Measurements from ENCODE around the gene LRPAP1.

The LRPAP1 gene

DNA sequence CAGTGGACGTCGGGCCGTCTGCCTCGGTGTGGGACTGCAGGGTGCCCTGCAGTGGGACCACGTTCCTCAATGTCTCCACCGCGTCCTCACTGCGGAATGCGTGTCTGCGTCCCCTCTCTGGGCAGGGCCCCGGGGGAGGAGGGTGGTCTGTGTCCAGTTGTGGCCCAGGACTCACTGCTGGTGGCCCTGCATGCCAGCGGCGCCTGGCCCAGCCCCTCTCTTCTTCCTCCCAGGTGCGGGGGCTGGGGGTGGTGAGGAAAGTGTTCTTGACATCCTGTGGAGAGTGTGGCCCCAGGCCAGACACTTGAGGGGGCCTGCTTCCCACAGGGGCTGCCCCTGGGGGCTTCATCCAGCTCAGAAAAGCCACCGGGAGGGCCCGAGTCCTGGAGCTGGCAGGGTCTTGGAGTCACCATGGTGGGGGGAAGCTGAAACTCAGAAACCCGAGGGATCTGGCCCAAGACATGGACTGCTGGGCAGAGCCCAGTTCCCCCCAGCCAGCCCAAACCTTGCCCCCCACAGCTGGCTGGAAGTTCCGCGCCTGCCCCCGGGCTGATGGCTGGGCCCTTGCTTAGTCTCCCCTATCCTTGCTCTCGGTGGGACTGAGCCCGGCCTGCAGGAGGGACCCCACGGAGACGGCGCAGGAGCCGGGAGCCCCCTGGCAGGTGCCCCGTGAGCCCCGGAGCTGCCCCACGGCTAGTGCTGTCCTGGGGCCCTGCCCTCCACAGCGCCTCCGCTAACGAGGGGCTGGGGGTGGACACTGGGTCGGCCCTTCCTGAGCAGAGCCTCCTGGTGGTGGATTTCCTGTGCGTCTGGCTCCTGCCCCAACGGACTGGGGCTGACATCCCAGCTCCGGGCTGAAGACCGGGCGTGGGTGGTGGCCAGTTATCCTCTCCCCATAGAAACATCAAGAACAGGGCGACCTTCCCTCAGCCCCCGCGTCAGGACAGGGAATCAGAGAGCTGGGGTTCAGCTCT is 66.2 kb downstream of the LRPAP1 start:
- Histone ChIP-seq H3K4me2 (ENCODE audit: low read depth, low read length, poor library complexity, severe bottlenecking) (no peak overlapping the region), H3K9ac (ENCODE audit: low read depth, low read length, poor library complexity, severe bottlenecking) (no peak overlapping the region), H3K27me3 (ENCODE audit: insufficient read depth, low read length, poor library complexity, severe bottlenecking) (no peaks in the 10 kb centered on the region), H3K4me1 (ENCODE audit: insufficient read depth, low read length, poor library complexity, severe bottlenecking) (no peaks in the 10 kb centered on the region), H2AFZ (ENCODE audit: low read length) (no peak overlapping the region), H3K9me3 (ENCODE audit: insufficient read depth, low read depth, low read length) (no peaks in the 10 kb centered on the region), H3K36me3 (ENCODE audit: insufficient read depth, low read length) (no peaks in the 10 kb centered on the region), H4K20me1 (ENCODE audit: insufficient read depth, low read length, poor library complexity, severe bottlenecking) (no peaks in the 10 kb centered on the region), H3K9me2 (replicated peaks; ENCODE audit: low read depth, low read length) (no peaks in the 10 kb centered on the region), H3K79me2 (ENCODE audit: insufficient read depth, low read length) (no peaks in the 10 kb centered on the region), H3K4me3 (ENCODE audit: low read length, poor library complexity, severe bottlenecking) (no peak overlapping the region), H3F3A (ENCODE audit: low read depth) (no peaks in the 10 kb centered on the region)
- TF ChIP-seq, protein P1, sequence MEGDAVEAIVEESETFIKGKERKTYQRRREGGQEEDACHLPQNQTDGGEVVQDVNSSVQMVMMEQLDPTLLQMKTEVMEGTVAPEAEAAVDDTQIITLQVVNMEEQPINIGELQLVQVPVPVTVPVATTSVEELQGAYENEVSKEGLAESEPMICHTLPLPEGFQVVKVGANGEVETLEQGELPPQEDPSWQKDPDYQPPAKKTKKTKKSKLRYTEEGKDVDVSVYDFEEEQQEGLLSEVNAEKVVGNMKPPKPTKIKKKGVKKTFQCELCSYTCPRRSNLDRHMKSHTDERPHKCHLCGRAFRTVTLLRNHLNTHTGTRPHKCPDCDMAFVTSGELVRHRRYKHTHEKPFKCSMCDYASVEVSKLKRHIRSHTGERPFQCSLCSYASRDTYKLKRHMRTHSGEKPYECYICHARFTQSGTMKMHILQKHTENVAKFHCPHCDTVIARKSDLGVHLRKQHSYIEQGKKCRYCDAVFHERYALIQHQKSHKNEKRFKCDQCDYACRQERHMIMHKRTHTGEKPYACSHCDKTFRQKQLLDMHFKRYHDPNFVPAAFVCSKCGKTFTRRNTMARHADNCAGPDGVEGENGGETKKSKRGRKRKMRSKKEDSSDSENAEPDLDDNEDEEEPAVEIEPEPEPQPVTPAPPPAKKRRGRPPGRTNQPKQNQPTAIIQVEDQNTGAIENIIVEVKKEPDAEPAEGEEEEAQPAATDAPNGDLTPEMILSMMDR (conservative IDR thresholded peaks at IDR 0.05; ENCODE audit: low read length), result no peak
- no peak for TF ChIP-seq EZH2phosphoT487 (IDR thresholded peaks at IDR 0.05; ENCODE audit: borderline replicate concordance)

DNA sequence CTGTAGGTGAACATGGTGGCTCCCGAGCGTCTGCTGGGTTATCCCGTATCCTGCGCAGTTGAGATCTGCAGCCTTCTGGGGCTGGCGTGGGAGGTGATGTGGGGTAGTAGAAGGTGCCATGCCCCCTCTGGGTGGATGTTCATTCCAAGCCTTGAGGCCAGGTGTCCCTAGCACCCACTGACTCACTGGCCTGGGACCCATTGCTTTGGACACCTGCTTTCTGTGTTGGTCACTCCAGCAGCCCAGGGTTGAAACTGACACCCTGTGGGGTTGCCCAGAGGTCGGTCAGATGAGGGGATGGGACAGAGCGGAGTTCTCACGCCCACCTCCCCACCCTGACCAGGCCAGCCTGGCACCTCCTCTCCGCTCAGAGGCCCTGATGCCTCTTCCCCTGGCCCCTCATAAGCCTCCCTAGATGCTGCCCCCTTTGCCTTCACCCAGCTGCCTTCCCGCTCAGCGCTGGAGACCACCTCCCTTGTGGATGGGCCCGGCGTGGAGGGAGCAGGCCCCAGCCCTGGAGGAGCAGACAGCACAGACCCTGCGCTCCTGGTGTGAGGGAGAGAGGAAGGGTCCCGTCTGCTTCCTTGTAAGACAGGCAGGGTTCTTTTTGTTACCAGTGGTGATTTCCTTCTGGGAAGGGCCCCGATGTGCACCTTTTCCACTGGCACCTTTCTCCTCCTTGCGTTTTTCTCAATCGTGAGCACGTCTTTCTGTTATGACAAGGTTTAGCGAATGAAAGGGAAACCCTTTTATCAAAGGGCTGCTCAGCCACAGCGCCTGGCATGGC is 67.1 kb downstream of the LRPAP1 start:
- Histone ChIP-seq H3K79me2 (ENCODE audit: insufficient read depth, low read length) (no peaks in the 10 kb centered on the region), H3K9me3 (ENCODE audit: insufficient read depth, low read depth, low read length) (no peaks in the 10 kb centered on the region), H3K27me3 (ENCODE audit: insufficient read depth, low read length, poor library complexity, severe bottlenecking) (no peaks in the 10 kb centered on the region), H3K4me1 (ENCODE audit: insufficient read depth, low read length, poor library complexity, severe bottlenecking) (no peaks in the 10 kb centered on the region), H3K4me3 (ENCODE audit: low read length, poor library complexity, severe bottlenecking) (no peak overlapping the region), H2AFZ (ENCODE audit: low read length) (no peak overlapping the region), H3F3A (ENCODE audit: low read depth) (no peaks in the 10 kb centered on the region), H4K20me1 (ENCODE audit: insufficient read depth, low read length, poor library complexity, severe bottlenecking) (no peaks in the 10 kb centered on the region), H3K9ac (ENCODE audit: low read depth, low read length, poor library complexity, severe bottlenecking) (no peak overlapping the region), H3K4me2 (ENCODE audit: low read depth, low read length, poor library complexity, severe bottlenecking) (no peak overlapping the region), H3K36me3 (ENCODE audit: insufficient read depth, low read length) (no peaks in the 10 kb centered on the region), H3K9me2 (replicated peaks; ENCODE audit: low read depth, low read length) (no peaks in the 10 kb centered on the region)
- TF ChIP-seq EZH2phosphoT487 (IDR thresholded peaks at IDR 0.05; ENCODE audit: borderline replicate concordance), result no peak
- TF ChIP-seq, protein P1 (conservative IDR thresholded peaks at IDR 0.05; ENCODE audit: low read length), result no peak

DNA sequence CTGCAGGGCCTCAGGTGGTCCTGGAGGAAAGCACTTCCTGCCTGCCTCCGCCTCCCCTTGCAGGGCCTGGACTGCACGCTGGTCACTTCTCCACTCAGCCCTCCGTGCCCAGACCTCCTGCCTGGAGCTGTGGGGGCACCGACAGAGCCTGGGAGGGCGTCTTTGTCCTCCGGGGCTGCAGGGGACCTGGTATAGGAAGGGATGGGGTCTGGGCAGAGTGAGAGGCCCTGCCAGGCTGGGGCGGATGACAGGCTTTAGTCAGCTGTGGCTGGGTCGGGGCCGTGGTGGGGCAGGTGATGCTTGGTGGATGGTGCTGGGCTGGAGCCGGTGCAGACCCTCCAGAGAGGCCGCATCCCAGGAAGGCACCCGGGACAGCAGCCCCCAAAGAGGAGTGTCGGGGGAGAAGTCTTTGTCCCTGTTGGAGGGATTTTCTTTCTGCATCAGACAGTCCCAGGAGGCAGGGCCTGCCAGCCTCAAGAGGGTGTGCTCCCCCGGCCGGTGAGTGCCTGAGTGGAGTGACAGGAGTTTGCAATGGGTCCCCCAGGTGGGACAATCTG is 67.8 kb downstream of the LRPAP1 start:
- Histone ChIP-seq H3K4me2 (ENCODE audit: low read depth, low read length, poor library complexity, severe bottlenecking) (no peak overlapping the region), H3K79me2 (ENCODE audit: insufficient read depth, low read length) (no peaks in the 10 kb centered on the region), H3F3A (ENCODE audit: low read depth) (no peaks in the 10 kb centered on the region), H3K9me3 (ENCODE audit: insufficient read depth, low read depth, low read length) (no peaks in the 10 kb centered on the region), H3K36me3 (ENCODE audit: insufficient read depth, low read length) (no peaks in the 10 kb centered on the region), H3K4me1 (ENCODE audit: insufficient read depth, low read length, poor library complexity, severe bottlenecking) (no peaks in the 10 kb centered on the region), H2AFZ (ENCODE audit: low read length) (no peak overlapping the region), H3K9me2 (replicated peaks; ENCODE audit: low read depth, low read length) (no peaks in the 10 kb centered on the region), H3K9ac (ENCODE audit: low read depth, low read length, poor library complexity, severe bottlenecking) (no peak overlapping the region), H4K20me1 (ENCODE audit: insufficient read depth, low read length, poor library complexity, severe bottlenecking) (no peaks in the 10 kb centered on the region), H3K4me3 (ENCODE audit: low read length, poor library complexity, severe bottlenecking) (no peak overlapping the region), H3K27me3 (ENCODE audit: insufficient read depth, low read length, poor library complexity, severe bottlenecking) (no peaks in the 10 kb centered on the region)
- TF ChIP-seq EZH2phosphoT487 (IDR thresholded peaks at IDR 0.05; ENCODE audit: borderline replicate concordance), result no peak
- TF ChIP-seq, protein P1 (conservative IDR thresholded peaks at IDR 0.05; ENCODE audit: low read length), result no peak
